Parathyroid adenoma (tissue), 2 donors: ENCODE data around the gene NPIPB2.

ENCODE experiments used
- H2AFZ ChIP-seq: fragments of 300-600 bp; sonication (generic); one replicate; pipeline ENCODE4 v1.7.0; 2017; ENCODE audit warnings: antibody characterized with exemption, mild to moderate bottlenecking
- H3K27ac ChIP-seq: fragments of 300-600 bp; sonication (generic); one replicate; pipeline ENCODE4 v1.7.0; 2017
- H3K27me3 ChIP-seq: fragments of 300-600 bp; sonication (generic); one replicate; pipeline ENCODE4 v1.7.0; 2017; ENCODE audit warnings: low read length; ENCODE audit not compliant: control insufficient read depth, insufficient read depth
- H3K36me3 ChIP-seq: fragments of 300-600 bp; sonication (generic); one replicate; pipeline ENCODE4 v1.7.0; 2017; ENCODE audit warnings: low read length; ENCODE audit not compliant: control insufficient read depth, insufficient read depth
- H3K4me1 ChIP-seq: fragments of 300-600 bp; sonication (generic); one replicate; pipeline ENCODE4 v1.7.0; 2017; ENCODE audit warnings: control low read depth
- H3K4me2 ChIP-seq: fragments of 300-600 bp; sonication (generic); one replicate; pipeline ENCODE4 v1.7.0; 2017; ENCODE audit warnings: low read length
- H3K4me3 ChIP-seq: fragments of 300-600 bp; sonication (generic); one replicate; pipeline ENCODE4 v1.7.0; 2017; ENCODE audit warnings: low read depth, low read length
- H3K79me2 ChIP-seq: fragments of 300-600 bp; sonication (generic); one replicate; pipeline ENCODE4 v1.7.0; 2017; ENCODE audit warnings: control low read depth
- H3K9ac ChIP-seq: fragments of 300-600 bp; sonication (generic); one replicate; pipeline ENCODE4 v1.7.0; 2017; ENCODE audit warnings: mild to moderate bottlenecking
- H3K9me3 ChIP-seq: fragments of 300-600 bp; sonication (generic); one replicate; pipeline ENCODE4 v1.7.0; 2017; ENCODE audit warnings: low read length; ENCODE audit not compliant: control insufficient read depth
- CTCF ChIP-seq: fragments of 300-600 bp; sonication (generic); IDR thresholded peaks from one replicate; pipeline ENCODE4 v1.7.0; 2017; ENCODE audit warnings: antibody characterized with exemption, mild to moderate bottlenecking
- donor health status: primary hyperparathyroidism.

Gene NPIPB2

GRCh38 chr16:11909653-11910545 lies 31.9 kb downstream of the NPIPB2 start:
- no peak for TF ChIP-seq CTCF
- H3K27me3 ChIP-seq: no peaks in the 10 kb centered on the region
- no peaks in the 10 kb centered on the region for H3K36me3 ChIP-seq
- peaks cover 17% of the 10 kb centered on the region for H3K4me1 ChIP-seq
- H3K4me3 ChIP-seq: no peak overlapping the region
- H3K79me2 ChIP-seq: peaks cover 73% of the 10 kb centered on the region
- no peak overlapping the region for H3K9ac ChIP-seq
- no peak overlapping the region for H3K27ac ChIP-seq
- H2AFZ ChIP-seq: no peak overlapping the region
- no peak overlapping the region for H3K4me2 ChIP-seq
- H3K9me3 ChIP-seq: no peaks in the 10 kb centered on the region

GRCh38 chr16:11907160-11907970 lies 34.5 kb downstream of the NPIPB2 start:
- Histone ChIP-seq H3K27ac (no peak overlapping the region), H3K4me1 (peaks cover 10% of the 10 kb centered on the region), H3K9me3 (no peaks in the 10 kb centered on the region), H3K9ac (no peak overlapping the region), H3K4me3 (no peak overlapping the region), H3K27me3 (no peaks in the 10 kb centered on the region), H3K4me2 (no peak overlapping the region), H2AFZ (no peak overlapping the region), H3K79me2 (peaks cover 71% of the 10 kb centered on the region), H3K36me3 (no peaks in the 10 kb centered on the region)
- no peak for TF ChIP-seq CTCF

- no peak for TF ChIP-seq CTCF
- Histone ChIP-seq H3K9me3 (no peaks in the 10 kb centered on the region), H2AFZ (no peak overlapping the region), H3K4me2 (no peak overlapping the region), H3K27ac (no peak overlapping the region), H3K4me3 (no peak overlapping the region), H3K27me3 (no peaks in the 10 kb centered on the region), H3K79me2 (peaks cover 70% of the 10 kb centered on the region), H3K4me1 (peaks cover 2% of the 10 kb centered on the region), H3K9ac (no peak overlapping the region), H3K36me3 (no peaks in the 10 kb centered on the region)
Measured at GRCh38 chr16:11903906-11904305, 37.9 kb downstream of the NPIPB2 start.

GRCh38 chr16:11901091-11901490 lies 40.8 kb downstream of the NPIPB2 start:
- Histone ChIP-seq H3K9ac (no peak overlapping the region), H3K27me3 (no peaks in the 10 kb centered on the region), H3K4me3 (no peak overlapping the region), H3K36me3 (no peaks in the 10 kb centered on the region), H3K9me3 (no peaks in the 10 kb centered on the region), H3K27ac (no peak overlapping the region), H3K79me2 (peaks cover 47% of the 10 kb centered on the region), H2AFZ (no peak overlapping the region), H3K4me1 (peaks cover 5% of the 10 kb centered on the region), H3K4me2 (no peak overlapping the region)
- TF ChIP-seq CTCF: no peak
